GM19452 (cell line): ENCODE results near the gene PIK3C3.
"Not testable (repeated sequence)": the region's sequence is repeated elsewhere in the genome, so short reads cannot be mapped to it uniquely, and the experiment has no call there.

Experiments used
- ATAC-seq: cut with Tn5 transposase; IDR thresholded peaks from one replicate; pipeline ENCODE4 v1.9.1; 2021; ENCODE audit not compliant: unreplicated experiment

The PIK3C3 gene

DNA sequence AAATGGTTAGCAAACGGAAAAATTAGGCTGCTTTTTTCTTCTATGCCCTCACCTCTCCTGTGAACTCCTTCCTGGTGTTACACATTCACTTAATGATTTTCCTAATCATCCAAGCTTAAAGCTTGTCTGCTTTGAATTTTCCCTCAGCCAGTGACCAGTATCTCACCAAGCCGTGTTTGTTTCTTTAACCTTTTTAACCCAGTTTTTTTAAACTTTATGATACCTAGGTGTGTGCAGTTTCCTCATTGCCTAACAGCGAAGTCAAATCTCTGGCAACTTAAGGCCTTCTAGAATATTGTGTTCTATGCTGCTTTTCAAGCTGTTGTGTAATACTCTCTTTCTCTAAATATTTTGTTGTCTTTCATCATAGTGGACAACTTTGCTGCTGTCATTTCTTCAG is 113.0 kb downstream of the PIK3C3 start:
- no peak for ATAC-seq

DNA sequence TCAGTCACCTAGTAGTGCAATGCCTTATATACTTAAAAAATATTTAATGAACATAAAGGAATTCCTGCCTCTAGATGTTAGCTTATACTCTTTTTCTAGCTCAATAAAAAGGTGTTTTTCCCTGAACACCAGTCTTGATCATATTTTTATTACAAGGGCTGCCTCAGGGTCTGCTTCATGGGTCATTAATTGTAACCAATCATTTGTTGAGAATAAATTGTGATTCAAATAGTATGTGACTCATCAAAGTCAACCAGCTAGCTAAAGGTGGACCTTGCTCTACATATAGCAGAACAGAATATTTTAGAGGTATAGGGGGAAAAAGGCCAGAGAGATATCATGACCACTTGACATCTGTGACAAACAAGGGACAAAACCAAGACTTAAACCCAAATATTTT is 114.0 kb downstream of the PIK3C3 start:
- ATAC-seq, result no peak

DNA sequence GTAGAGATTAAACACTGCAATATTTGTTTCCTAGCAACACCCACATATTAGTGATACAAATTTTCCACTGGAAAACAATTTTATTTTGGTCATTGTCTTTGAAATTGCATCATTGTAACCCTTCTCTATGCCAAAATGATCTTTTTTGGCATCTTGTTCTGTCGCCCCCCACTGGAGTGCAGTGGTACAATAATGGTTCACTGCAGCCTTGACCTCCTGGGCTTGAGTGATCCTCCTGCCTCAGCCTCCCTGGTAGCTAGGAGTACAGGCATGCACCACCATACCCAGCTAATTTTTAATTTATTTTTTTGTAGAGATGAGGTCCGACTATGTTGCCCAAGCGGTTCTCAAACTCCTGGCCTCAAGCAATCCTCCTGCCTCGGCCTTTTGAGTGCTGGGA is 117.4 kb downstream of the PIK3C3 start:
- ATAC-seq, result no peak

DNA sequence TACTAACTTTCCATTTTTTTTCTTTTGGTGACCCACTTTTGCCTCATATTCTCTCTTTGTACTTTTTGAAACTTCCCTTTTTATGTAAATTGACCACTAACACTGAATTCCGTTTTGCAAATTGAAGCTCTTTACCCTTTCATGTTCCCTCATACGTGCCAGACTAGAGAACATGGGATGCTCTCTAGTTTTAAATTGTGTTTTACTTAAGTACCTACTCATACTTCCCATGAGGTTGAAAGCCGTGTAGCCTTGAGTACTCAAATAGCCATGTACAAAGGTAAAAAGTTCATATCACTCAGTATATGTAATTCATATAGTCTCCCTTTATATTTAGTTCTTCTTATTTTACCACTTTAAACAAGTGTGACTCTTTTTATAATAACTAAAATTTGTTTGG is 119.7 kb downstream of the PIK3C3 start:
- ATAC-seq, result no peak

DNA sequence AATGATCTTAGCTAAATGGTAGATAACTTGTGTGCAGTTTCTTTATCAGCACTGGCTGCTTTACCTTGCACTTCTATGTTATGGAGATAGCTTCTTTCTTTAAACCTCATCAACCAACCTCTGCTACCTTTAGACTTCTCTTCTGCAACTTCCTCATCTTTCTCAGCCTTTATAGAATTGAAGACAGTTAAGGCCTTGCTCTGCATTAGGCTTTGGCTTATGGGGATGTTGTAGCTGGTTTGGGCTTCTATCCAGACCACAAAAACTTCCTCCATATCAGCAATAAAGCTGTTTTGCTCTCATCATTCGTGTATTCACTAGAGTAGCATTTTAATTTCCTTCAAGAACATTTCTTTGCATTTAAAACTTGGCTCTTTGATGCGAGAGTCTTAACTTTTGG is 123.7 kb downstream of the PIK3C3 start:
- no peak for ATAC-seq

DNA sequence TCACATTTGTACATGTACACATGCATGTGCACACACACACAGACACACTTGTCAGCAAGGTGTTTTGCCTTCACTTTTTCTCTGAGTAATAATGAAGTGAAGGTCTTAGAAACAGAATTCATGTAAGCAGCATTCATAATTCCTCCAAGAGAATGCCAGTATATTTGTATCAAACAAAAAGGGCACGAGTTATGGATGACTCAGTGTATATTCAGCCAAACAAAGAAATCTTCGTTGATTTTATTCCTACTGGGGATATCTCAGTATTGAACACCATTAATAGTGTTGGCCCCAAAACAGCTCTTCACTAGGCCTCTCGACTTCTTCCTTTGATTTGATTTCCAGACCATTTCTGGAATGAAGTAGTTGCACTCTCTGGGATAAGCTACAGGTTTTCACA is 125.3 kb downstream of the PIK3C3 start:
- no peak for ATAC-seq

DNA sequence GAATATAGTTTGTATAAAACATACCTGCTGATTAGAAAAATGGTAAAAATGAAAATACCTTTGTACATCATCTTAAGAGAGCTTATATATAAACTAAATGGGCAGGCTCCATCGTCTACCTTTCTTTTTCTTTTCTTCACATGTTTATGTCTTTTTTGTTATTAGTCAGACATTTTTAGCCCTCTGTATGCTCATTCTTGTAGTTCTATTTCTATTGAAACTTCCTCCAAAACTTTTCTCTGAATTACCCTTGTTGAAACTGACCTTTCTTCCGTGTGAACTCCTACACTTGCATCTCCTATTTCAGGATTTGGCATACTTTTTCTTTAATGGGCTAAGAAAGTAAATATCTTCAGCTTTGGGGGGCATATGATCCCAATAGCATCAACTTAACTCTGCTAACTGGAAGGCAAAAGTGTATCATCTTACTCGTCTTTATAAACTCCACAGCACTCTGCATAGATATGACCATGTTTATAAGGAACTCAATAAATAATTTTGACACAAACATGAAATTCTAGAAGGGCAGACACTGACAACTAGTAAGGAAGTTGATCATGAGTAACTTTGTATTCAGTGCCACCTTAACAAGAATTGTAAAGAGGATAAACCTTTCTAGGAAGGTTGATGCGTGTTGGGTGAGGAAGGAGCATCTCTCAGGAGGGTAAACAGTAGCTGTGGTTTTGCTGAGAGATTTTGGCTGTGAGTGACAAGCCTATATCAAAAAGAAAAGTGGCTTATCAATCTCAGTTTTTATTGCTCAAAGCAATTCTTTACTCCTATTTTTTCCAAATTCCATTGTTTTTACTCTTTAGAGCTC is 127.6 kb downstream of the PIK3C3 start:
- no peak for ATAC-seq

DNA sequence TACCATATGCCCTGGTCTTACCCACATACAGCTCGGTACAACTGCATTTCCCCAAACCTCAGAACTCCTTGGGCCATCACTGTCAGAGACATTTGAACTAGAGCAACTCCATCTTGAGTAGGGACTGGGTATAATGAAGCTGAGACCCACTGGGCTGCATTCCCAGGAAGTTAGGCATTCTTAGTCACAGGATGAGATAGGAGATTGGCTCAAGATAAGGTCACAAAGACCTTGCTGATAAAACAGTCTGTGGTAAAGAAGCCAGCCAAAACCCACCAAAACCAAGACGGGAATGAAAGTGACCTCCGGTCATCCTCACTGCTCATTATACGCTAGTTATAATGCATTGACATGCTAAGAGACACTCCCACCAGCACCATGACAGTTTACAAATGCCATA is 131.3 kb downstream of the PIK3C3 start:
- no peak for ATAC-seq

DNA sequence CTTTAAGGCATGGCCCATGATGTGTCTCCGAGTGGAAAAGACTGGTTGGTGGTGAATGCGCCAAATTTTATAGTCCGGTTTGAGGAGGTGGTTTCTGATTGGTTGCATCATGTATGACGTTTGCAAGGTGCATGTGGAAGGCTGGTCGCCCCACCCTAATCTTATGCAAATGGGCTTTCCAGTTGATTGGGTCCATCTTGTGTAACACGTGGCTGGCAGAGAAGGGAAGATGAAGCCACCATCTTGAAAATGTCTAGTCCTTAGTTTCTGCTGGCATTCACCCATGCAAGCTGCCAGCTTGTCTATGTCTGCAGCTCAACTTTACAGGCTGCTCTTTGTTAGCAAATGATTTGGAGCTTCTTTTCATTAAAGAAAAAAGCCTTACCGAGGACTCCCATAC is 132.2 kb downstream of the PIK3C3 start:
- no peak for ATAC-seq

DNA sequence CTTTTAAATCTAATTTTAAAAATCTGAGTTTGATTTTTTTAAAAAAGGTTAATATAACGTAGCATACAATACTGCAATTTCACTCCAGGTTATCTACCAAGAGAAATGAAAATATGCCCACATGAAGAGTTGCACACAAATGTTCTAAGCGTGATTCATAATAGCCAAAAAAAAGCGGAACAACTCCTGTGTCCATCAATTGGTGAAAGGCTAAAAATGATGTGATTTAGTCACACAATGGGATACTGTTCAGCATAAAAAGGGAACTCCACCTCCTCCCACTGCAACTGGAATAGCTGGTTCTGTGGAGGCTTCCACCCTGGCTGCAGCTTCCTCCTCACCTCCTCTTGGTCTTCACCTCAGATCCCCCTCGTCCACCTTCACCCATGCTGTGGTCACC is 132.8 kb downstream of the PIK3C3 start:
- ATAC-seq, result no peak

DNA sequence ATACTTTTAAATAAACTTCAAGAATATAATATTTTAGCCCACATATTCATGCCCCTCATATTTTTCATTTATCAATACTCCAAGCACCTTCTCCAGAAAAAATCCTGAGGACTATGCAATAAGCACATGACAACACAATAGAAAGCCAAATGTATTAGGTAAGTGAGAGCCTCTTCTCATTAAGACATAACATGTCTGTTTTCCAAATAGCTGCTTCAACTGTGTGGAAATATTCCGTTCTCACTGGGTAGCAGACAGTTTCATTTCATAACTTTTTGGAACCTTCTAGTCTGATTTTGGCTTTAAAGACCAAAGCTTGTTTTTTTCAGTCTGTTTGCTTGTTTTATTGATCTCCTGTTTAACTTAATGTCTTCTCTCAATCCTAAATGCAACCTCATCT is 137.8 kb downstream of the PIK3C3 start:
- ATAC-seq, result no peak

DNA sequence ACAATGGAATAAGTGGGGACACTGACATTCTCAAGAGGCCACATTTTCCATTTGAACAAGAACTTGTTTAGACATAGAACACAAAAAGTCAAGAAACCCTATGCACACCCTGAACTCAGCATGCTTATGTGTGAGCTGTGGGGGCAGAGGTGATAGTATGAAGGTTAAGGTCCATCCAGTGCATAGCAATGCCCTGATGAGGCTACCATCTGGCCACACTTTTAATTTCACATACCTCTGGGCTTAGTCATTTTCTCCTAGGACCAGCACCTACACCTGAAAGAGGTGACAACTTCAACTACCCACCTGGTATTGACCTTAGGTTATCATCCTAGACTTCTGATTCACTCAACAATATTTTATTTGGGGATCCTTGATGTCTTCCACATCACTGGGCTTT is 139.8 kb downstream of the PIK3C3 start:
- ATAC-seq, result no peak

DNA sequence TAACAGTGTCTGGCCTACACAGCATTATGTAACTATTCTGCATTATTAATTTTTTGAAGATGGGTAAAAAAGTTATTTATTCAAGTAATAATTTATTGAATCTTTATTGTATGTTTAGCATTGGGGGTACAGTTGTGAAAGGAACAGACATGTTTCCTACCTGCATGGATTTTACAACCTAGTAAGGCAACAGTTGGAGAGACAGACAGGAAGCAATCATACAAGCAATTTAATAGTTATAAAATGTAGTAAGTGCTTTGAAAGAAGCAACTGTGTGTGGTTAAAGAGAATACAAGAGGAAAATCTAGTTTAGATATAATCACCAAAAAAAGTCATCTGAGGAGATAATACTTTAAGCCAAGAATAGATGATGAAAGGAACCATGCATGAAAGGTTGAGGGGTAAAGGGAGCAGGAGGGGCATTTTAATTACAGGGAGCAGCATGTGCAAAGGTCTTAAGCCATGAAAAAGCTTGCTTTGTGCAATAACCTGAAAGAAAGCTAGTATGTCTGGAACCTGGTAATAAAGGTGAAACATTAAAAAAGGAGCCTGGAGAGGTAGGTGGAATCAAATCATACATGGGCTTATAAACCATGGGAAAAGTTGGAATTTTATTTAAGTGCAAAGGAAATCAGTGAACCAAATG is 140.8 kb downstream of the PIK3C3 start:
- ATAC-seq, result no peak

DNA sequence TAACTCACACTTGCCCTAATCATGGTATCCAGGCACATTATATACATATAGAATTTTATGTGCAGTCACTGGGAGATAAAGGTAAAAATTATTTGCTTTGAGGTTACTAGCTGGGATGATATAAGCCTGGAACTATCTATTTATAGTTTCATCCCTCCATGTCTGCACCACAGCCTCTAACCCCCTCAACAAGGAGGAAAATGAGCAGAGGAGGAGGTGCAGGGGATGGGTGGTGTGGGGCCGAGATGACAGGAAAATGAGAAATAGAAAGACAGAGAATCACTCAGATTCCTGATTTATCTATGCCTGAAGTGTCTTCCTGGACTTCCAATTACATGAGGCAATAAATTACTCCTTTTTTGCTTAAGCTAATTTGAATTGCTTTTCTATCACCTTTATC is 145.2 kb downstream of the PIK3C3 start:
- ATAC-seq, result no peak

DNA sequence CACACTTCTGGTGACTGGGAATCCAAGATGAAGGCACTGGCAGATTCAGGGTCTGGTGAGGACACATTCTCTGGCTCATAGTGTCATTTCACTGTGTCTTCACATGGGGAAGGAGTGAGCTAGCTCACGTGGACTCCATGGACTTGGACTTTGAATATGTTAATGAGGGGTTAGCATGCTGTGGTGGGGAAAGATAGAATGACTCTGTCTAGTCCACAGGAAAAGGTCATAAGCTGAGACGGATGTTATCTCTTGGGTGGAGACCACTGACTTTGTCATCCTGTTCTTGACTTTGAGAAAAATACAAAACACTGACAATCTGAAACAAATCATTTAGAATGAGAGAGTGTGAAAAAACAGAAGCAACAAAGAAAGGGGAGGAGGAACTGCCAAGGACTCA is 145.9 kb downstream of the PIK3C3 start:
- no peak for ATAC-seq

DNA sequence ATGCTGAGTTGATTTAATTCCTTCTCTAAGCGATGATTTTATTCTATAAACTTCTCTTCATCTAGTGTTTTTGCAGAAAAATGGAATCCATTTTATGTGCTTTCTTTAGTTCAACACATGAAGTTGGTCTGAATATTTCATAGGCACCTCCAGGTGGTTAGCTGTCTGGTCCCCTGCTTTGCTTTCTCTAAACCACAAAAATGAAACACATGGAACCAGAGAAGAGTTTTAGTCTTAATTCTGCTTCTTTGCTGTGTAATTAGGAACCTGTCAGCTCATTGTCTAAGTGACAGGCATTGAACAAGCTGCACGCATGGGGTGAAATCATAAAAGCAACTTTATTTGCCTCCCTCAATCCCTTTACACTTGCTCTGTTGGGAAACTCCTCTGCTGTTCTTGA is 150.4 kb downstream of the PIK3C3 start:
- ATAC-seq, result no peak

DNA sequence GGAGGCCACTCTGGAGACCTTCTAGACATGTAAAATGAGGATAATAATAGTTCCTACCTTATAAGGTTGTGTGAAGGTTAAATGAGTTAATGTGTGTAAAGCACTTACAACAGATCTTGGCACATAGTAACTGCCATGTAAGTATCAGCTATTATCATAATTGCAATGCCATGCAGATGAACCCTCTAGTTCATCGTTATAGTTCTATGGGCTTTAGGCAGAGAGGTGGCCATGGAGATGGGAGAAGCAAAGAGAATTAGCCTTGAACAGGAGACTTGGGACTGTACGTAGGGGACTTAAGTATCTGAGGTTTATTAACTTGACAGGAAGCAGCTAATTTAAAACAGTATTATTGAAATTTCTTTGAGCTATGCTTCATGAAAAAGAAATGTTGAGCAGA is 151.8 kb downstream of the PIK3C3 start:
- no peak for ATAC-seq

DNA sequence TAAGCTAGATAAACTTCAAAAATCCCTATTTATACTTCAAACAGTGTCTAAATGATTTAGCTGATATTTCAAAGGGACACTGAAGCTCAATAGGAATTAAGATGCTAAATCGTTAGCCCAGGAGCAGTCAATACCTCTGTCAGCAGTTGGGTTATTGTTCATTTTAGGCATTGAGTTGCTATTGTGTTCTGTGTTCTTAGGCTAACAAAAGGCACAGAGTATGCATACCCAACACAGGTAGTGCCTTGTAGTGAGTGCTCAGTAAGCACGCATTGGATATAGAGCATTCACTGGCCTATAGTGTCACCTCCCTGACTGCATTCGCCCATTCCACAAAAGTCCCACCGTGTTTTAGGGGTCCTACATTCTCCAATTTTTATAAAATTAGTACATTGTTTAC is 152.3 kb downstream of the PIK3C3 start:
- ATAC-seq, result no peak

DNA sequence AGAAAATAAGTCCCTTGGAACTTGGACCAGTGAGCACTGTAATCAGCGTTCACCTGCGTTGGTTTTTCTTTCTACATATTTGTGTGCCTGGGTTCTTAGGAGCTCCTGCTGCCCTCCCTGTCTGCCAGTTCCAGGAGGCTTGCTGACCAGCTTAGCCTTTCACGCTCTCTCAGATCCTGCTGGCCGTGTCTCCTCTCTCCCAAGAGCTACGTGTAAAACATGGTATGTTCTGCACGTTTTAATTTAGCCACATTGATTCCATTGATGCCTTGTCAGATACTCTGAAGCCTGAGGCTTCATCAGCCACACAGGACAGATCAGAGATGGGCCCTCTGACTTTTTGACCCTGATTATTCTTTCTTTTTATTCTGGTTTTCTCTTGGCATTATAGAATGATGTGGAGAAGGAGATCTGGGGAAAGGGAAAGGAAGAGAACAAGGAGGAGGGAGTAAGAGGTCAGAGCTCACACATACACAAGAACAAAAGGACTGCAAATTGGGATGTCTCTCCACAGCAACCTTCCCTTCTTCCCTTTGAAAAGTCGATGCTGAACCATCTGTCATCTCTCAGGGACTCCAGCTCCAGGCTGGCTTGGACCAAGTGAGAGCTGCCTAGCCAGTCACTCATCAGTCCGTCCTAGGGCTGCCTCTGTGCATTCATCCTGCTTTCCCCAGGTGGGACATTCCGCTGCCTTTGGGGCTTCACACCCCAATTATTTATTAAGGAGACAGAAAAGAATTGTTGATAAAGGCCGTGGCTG is 152.8 kb downstream of the PIK3C3 start:
- ATAC-seq, result no peak

DNA sequence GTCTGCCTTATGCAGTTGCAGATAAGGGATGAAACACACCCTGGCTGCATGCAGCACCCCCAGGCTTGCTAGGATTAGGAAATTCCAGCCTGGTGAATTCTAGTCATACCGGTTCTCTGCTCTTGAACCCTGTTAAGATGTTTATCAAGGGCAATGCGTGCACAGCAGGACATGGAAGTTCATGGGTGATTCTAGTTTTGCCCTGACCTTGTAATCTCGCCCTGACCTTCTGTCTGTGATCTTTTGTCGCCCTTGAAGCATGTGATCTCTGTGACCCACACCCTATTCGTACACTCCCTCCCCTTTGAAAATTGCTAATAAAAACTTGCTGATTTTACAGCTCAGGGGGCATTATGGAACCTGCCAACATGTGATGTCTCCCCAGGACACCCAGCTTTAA is 157.1 kb downstream of the PIK3C3 start:
- ATAC-seq, result not testable (repeated sequence)

DNA sequence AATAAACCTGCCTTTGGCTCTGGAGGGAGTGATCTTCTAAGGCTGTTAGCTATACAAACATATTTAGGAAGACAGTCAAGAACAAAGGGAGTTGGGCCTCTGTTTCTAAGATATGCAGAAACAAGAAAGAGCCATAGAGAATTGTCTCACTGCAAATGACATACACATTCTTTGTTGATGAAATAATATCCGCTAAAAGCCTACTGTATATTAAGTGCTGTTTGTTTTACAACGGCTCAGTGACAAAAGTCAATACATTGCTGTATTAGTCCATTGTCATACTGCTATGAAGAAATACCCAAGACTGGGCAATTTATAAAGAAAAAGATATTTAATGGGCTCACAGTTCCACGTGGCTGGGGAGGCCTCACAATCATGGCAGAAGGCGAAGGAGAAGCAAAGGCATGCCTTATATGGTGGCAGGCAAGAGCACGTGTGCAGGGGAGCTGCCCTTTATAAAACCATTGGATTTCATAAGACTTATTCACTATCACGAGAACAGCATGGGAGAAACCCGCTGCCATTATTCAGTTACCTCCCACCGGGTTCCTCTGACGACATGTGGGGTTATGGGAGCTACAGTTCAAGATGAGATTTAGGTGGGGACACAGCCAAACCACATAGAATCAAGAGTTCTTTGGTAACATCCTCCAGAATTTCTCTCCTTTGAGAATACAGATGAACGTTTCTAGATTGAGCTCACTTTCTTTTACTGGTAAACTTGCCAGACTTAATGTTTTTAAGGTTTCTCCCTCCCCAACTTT is 157.8 kb downstream of the PIK3C3 start:
- ATAC-seq, result no peak
